Activated CD4-positive, alpha-beta T cell treated with anti-CD3 and anti-CD28 coated beads for 4 hours (primary cell): ENCODE results near the gene IFITM2.
"Not testable (repeated sequence)": the region's sequence is repeated elsewhere in the genome, so short reads cannot be mapped to it uniquely, and the experiment has no call there.

Experiments
- DNase-seq, 2 donors: peaks; one replicate each; pipeline ENCODE4 v3.0.0-alpha.2; 2020

Gene IFITM2

GRCh38 chr11:307766-308708, at the start of gene IFITM2:
Gene IFITM2 (plus strand): TSS chr11:307816. CDS start chr11:308193, 377 bp downstream.
- DNase-seq, result peak in 1 of 2 donors; percentile 47

- DNase-seq, result no peak
Observed at GRCh38 chr11:259413-259812, 48.2 kb upstream of the IFITM2 start.

- no peak for DNase-seq
Observed at GRCh38 chr11:261624-262023, 46.0 kb upstream of the IFITM2 start.

- peak; percentile 24 to 45 for DNase-seq
Observed at GRCh38 chr11:266676-267439, 40.8 kb upstream of the IFITM2 start.

- peak; percentile 38 to 53 for DNase-seq
Observed at GRCh38 chr11:267491-267994, 40.1 kb upstream of the IFITM2 start.

- DNase-seq, result not testable (repeated sequence)
Observed at GRCh38 chr11:268716-269145, 38.9 kb upstream of the IFITM2 start.

GRCh38 chr11:269146-269890, 38.3 kb upstream of the IFITM2 start:
- DNase-seq, result no peak

- DNase-seq, result no peak
Observed at GRCh38 chr11:270451-271318, 36.9 kb upstream of the IFITM2 start.

- no peak for DNase-seq
Observed at GRCh38 chr11:271319-271715, 36.3 kb upstream of the IFITM2 start.

GRCh38 chr11:272195-272930, 35.3 kb upstream of the IFITM2 start:
- no peak for DNase-seq

GRCh38 chr11:272931-273198, 34.8 kb upstream of the IFITM2 start:
- no peak for DNase-seq

- no peak for DNase-seq
Observed at GRCh38 chr11:276219-276618, 31.4 kb upstream of the IFITM2 start.

GRCh38 chr11:278001-278951, 29.3 kb upstream of the IFITM2 start, which contains the start of gene NLRP6:
Gene NLRP6 (plus strand): TSS chr11:278407. CDS start chr11:278570, 163 bp downstream.
- no peak for DNase-seq

- no peak for DNase-seq
Observed at GRCh38 chr11:279040-279965, 28.3 kb upstream of the IFITM2 start.

- peak; percentile 50 to 52 for DNase-seq
Observed at GRCh38 chr11:279966-280705, 27.5 kb upstream of the IFITM2 start.

- DNase-seq, result no peak
Observed at GRCh38 chr11:280706-281485, 26.7 kb upstream of the IFITM2 start.

GRCh38 chr11:281486-282161, 26.0 kb upstream of the IFITM2 start:
- DNase-seq, result no peak
